ENCODE results near the gene PCBD1.
"Not testable (repeated sequence)": the region's sequence is repeated elsewhere in the genome, so short reads cannot be mapped to it uniquely, and the experiment has no call there.

The PCBD1 gene

GRCh38 chr10:70887804-70888800 is at the start of gene PCBD1:
PCBD1 (minus strand) TSS chr10:70888565; CDS start chr10:70888533, 32 bp downstream.
- DNase-seq (ENCODE audit: low read depth in 2 of 2): peak; percentile 46 to 58

- DNase-seq (ENCODE audit: low read depth in 2 of 2): no peak
Measured at GRCh38 chr10:70937661-70938060, 49.3 kb upstream of the PCBD1 start.

GRCh38 chr10:70936111-70936510 is 47.7 kb upstream of the PCBD1 start:
- no peak for DNase-seq (ENCODE audit: low read depth in 2 of 2)

GRCh38 chr10:70935631-70936030 is 47.3 kb upstream of the PCBD1 start:
- DNase-seq (ENCODE audit: low read depth in 2 of 2): no peak

- no peak for DNase-seq (ENCODE audit: low read depth in 2 of 2)
Measured at GRCh38 chr10:70935125-70935625, 46.8 kb upstream of the PCBD1 start.

GRCh38 chr10:70934701-70935100 is 46.3 kb upstream of the PCBD1 start:
- DNase-seq (ENCODE audit: low read depth in 2 of 2): no peak

- DNase-seq (ENCODE audit: low read depth in 2 of 2): no peak
Measured at GRCh38 chr10:70932392-70933196, 44.2 kb upstream of the PCBD1 start.

GRCh38 chr10:70931168-70931815 is 42.9 kb upstream of the PCBD1 start:
- no peak for DNase-seq (ENCODE audit: low read depth in 2 of 2)

- no peak for DNase-seq (ENCODE audit: low read depth in 2 of 2)
Measured at GRCh38 chr10:70930263-70931000, 42.1 kb upstream of the PCBD1 start.

- no peak for DNase-seq (ENCODE audit: low read depth in 2 of 2)
Measured at GRCh38 chr10:70928140-70928539, 39.8 kb upstream of the PCBD1 start.

- DNase-seq (ENCODE audit: low read depth in 2 of 2): no peak
Measured at GRCh38 chr10:70927189-70927943, 39.0 kb upstream of the PCBD1 start.

GRCh38 chr10:70926226-70927000 is 38.0 kb upstream of the PCBD1 start:
- no peak for DNase-seq (ENCODE audit: low read depth in 2 of 2)

GRCh38 chr10:70925377-70926225 is 37.2 kb upstream of the PCBD1 start:
- peak; percentile 21 to 25 for DNase-seq (ENCODE audit: low read depth in 2 of 2)

GRCh38 chr10:70923696-70924095 is 35.3 kb upstream of the PCBD1 start:
- no peak for DNase-seq (ENCODE audit: low read depth in 2 of 2)

- no peak for DNase-seq (ENCODE audit: low read depth in 2 of 2)
Measured at GRCh38 chr10:70921285-70921684, 32.9 kb upstream of the PCBD1 start.

GRCh38 chr10:70920519-70920918 is 32.2 kb upstream of the PCBD1 start:
- no peak for DNase-seq (ENCODE audit: low read depth in 2 of 2)

- DNase-seq (ENCODE audit: low read depth in 2 of 2): not testable (repeated sequence)
Measured at GRCh38 chr10:70919906-70920305, 31.5 kb upstream of the PCBD1 start.

- no peak for DNase-seq (ENCODE audit: low read depth in 2 of 2)
Measured at GRCh38 chr10:70918851-70919530, 30.6 kb upstream of the PCBD1 start.
